Aorta (tissue), 5 donors: ENCODE data around the gene RAB9B. TPM values are rescaled to one million over a fixed set of nuclear protein-coding genes. Genes with fewer than 3 reads are reported as not detected.
"Not testable (repeated sequence)": the region's sequence is repeated elsewhere in the genome, so short reads cannot be mapped to it uniquely, and the experiment has no call there.

Experiments
- ATAC-seq: fragments of 200-7000 bp; cut with Tn5 transposase; one replicate; pipeline ENCODE4 v1.9.1; 2022; ENCODE audit warnings: moderate library complexity; ENCODE audit not compliant: low FRiP score
- DNase-seq, 2 donors: peaks; one replicate each; pipeline ENCODE4 v3.0.0-alpha.2; 2020
- H3K27ac ChIP-seq, 2 donors: one replicate each; pipeline ENCODE4 v1.5.1; 2013; ENCODE audit warnings: low read length in 2 of 2, mild to moderate bottlenecking in 2 of 2, moderate library complexity in 2 of 2, control low read depth in 1 of 2, inconsistent platforms in 1 of 2, low read depth in 1 of 2
- H3K27me3 ChIP-seq, 2 donors: one replicate each; pipeline ENCODE4 v1.6.1; 2013; ENCODE audit warnings: control low read depth in 1 of 2, low read length in 1 of 2, mild to moderate bottlenecking in 1 of 2, moderate library complexity in 1 of 2; ENCODE audit not compliant: insufficient read depth in 2 of 2, control insufficient read depth in 1 of 2
- H3K36me3 ChIP-seq, 2 donors: one replicate each; pipeline ENCODE4 v1.6.1; 2013; ENCODE audit warnings: control low read depth in 1 of 2, low read length in 1 of 2, mild to moderate bottlenecking in 1 of 2; ENCODE audit not compliant: insufficient read depth in 2 of 2, control insufficient read depth in 1 of 2
- H3K4me1 ChIP-seq, 2 donors: one replicate each; pipeline ENCODE4 v1.6.1; 2013; ENCODE audit warnings: low read length in 2 of 2, control low read depth in 1 of 2, mild to moderate bottlenecking in 1 of 2, moderate library complexity in 1 of 2; ENCODE audit not compliant: insufficient read depth in 2 of 2, control insufficient read depth in 1 of 2
- H3K4me3 ChIP-seq, 2 donors: one replicate each; pipeline ENCODE4 v1.5.1; 2013; ENCODE audit warnings: low read length in 2 of 2, control low read depth in 1 of 2, mild to moderate bottlenecking in 1 of 2
- H3K9me3 ChIP-seq: one replicate; pipeline ENCODE4 v1.6.1; 2013; ENCODE audit warnings: mild to moderate bottlenecking, low read length; ENCODE audit not compliant: control insufficient read depth
- WGBS, 2 donors: extraction: QIAGEN DNeasy Blood & Tissue Kit; methylation state at CpG; one replicate each; pipeline ENCODE4 v1.1.7; 2013; 5-methylcytosine and 5-hydroxymethylcytosine counted together
- intact Hi-C, 2 donors: fragments of 100-400 bp; cut with DNase I; formaldehyde crosslinking; loops; one replicate each; pipeline versions ENCODE4 v1.14.2 to v1.15.0; 2022
- polyA plus RNA-seq, 2 donors: library from polyadenylated mRNA; stranded (reverse); fragments of 200-250 nt; gene quantifications; one replicate each; pipeline ENCODE4 v1.2.3, GENCODE V29; 2013
- total RNA-seq, 2 donors: library from RNA; stranded (reverse); fragmentation: NEBNext Ultra II Directional; extraction: Animal tissue kit (Norgen Biotek cat#: 25700); gene quantifications; one replicate each; pipeline ENCODE4 v1.2.1, GENCODE V29; 2021
- donor health status: healthy with polysubstance abuse.
- donor health status: Bipolar disorder and iron deficiency.
- donor health status: DM: no; HTN: no; CAD: no.
- donor health status: DM: no; HTN: no; CAD: no.
- donor health status: DM: yes; HTN: yes; CAD: no.

RAB9B gene
- total and polyA plus RNA-seq, 4 donors: 1.6 to 7.9 (median 5.8) TPM

- H3K36me3 ChIP-seq, H3K4me1 ChIP-seq, H3K27ac ChIP-seq, DNase-seq, intact Hi-C loops, H3K9me3 ChIP-seq, ATAC-seq, H3K4me3 ChIP-seq, H3K27me3 ChIP-seq: not testable (repeated sequence)
- 88 to 97% methylated on average over 6 of the region's 6 CpGs for WGBS, 2 donors
Measured at GRCh38 chrX:103820802-103821201, 11.3 kb downstream of the RAB9B start.

GRCh38 chrX:103818842-103819619 lies 13.0 kb downstream of the RAB9B start:
- H3K27me3 ChIP-seq: no peaks in the 10 kb centered on the region
- H3K27ac ChIP-seq: no peak overlapping the region
- intact Hi-C loops: loop anchor here (5.0 to 10.0 kb wide), 3 partner anchors 104 to 287 kb away; partner anchors contain the start of genes MORF4L2 (in 1 of the 2) and TMEM31 (in 1 of the 2)
- no peaks in the 10 kb centered on the region for H3K36me3 ChIP-seq
- H3K4me3 ChIP-seq: no peak overlapping the region
- no peaks in the 10 kb centered on the region for H3K4me1 ChIP-seq
- 53 to 62% methylated on average over 7 of the region's 7 CpGs for WGBS, 2 donors
- ATAC-seq (peak; percentile 36), DNase-seq (no peak)
- no peaks in the 10 kb centered on the region for H3K9me3 ChIP-seq

- no peaks in the 10 kb centered on the region for H3K4me1 ChIP-seq
- ATAC-seq: peak; percentile 75
- DNase-seq: no peak
Measured at GRCh38 chrX:103817502-103817901, 14.6 kb downstream of the RAB9B start.

GRCh38 chrX:103817101-103817500 lies 15.0 kb downstream of the RAB9B start:
- WGBS, 2 donors: 40 to 42% methylated on average over 5 of the region's 5 CpGs
- H3K4me3 ChIP-seq, H3K4me1 ChIP-seq, DNase-seq, ATAC-seq, H3K27ac ChIP-seq, H3K27me3 ChIP-seq, H3K9me3 ChIP-seq, H3K36me3 ChIP-seq: not testable (repeated sequence)
- intact Hi-C loops: loop anchor here (2.0 to 10.0 kb wide), 4 partner anchors 102 to 285 kb away; partner anchors contain the start of genes MORF4L2 (in 1 of the 2) and TMEM31 (in 1 of the 2)

More at GRCh38 chrX:103817502-103817901, 14.6 kb downstream of the RAB9B start:
- intact Hi-C loops: loop anchor here (2.0 to 10.0 kb wide), 4 partner anchors 103 to 285 kb away; partner anchors contain the start of genes MORF4L2 (in 1 of the 2) and TMEM31 (in 1 of the 2)
- no peak overlapping the region for H3K27ac ChIP-seq
- H3K4me3 ChIP-seq: no peak overlapping the region
- no peaks in the 10 kb centered on the region for H3K36me3 ChIP-seq
- WGBS, 2 donors: 18 to 19% methylated on average over 5 of the region's 5 CpGs
- H3K27me3 ChIP-seq: no peaks in the 10 kb centered on the region
- no peaks in the 10 kb centered on the region for H3K9me3 ChIP-seq

GRCh38 chrX:103811858-103812257 lies 20.2 kb downstream of the RAB9B start:
- no peaks in the 10 kb centered on the region for H3K36me3 ChIP-seq
- H3K9me3 ChIP-seq: no peaks in the 10 kb centered on the region
- intact Hi-C loops: loop anchor here in 1 of 2 donors (10.0 kb wide), 1 partner anchor 97 kb away; the partner anchor contains the start of gene TMEM31
- WGBS, 2 donors: 67 to 93% methylated on average over 3 of the region's 3 CpGs
- no peak overlapping the region for H3K4me3 ChIP-seq
- H3K27ac ChIP-seq: no peak overlapping the region
- H3K27me3 ChIP-seq: no peaks in the 10 kb centered on the region
- no peaks in the 10 kb centered on the region for H3K4me1 ChIP-seq
- ATAC-seq: no peak
- DNase-seq: no peak

- H3K27me3 ChIP-seq: no peaks in the 10 kb centered on the region
- no peaks in the 10 kb centered on the region for H3K4me1 ChIP-seq
- WGBS, 2 donors: 60 to 86% methylated on average over 4 of the region's 4 CpGs
- H3K27ac ChIP-seq: no peak overlapping the region
- ATAC-seq (no peak), DNase-seq (no peak)
- H3K36me3 ChIP-seq: no peaks in the 10 kb centered on the region
- H3K4me3 ChIP-seq: no peak overlapping the region
- H3K9me3 ChIP-seq: no peaks in the 10 kb centered on the region
- intact Hi-C loops: no loop called here
Measured at GRCh38 chrX:103806862-103807474, 25.1 kb downstream of the RAB9B start.

- DNase-seq: no peak
- H3K4me3 ChIP-seq: no peak overlapping the region
- H3K36me3 ChIP-seq: no peaks in the 10 kb centered on the region
- H3K4me1 ChIP-seq: no peaks in the 10 kb centered on the region
- H3K9me3 ChIP-seq: no peaks in the 10 kb centered on the region
- no peak overlapping the region for H3K27ac ChIP-seq
- intact Hi-C loops: no loop called here
- H3K27me3 ChIP-seq: no peaks in the 10 kb centered on the region
- ATAC-seq: no peak
Measured at GRCh38 chrX:103805860-103806259, 26.2 kb downstream of the RAB9B start.

GRCh38 chrX:103800318-103800717 lies 31.7 kb downstream of the RAB9B start:
- WGBS, 2 donors: 69 to 95% methylated on average over 2 of the region's 2 CpGs
- intact Hi-C loops: no loop called here
- Histone ChIP-seq H3K4me3 (no peak overlapping the region), H3K4me1 (no peaks in the 10 kb centered on the region), H3K36me3 (no peaks in the 10 kb centered on the region), H3K27me3 (no peaks in the 10 kb centered on the region), H3K27ac (no peak overlapping the region), H3K9me3 (no peaks in the 10 kb centered on the region)
- DNase-seq (no peak), ATAC-seq (no peak)
